ENCODE data around the gene TNS4. TPM values are rescaled to one million over a fixed set of nuclear protein-coding genes. Genes with fewer than 3 reads are reported as not detected.

The TNS4 gene
- total RNA-seq, 1 experiment from 2014 or later = 0.59 TPM

- Histone ChIP-seq H4K20me1 (ENCODE audit: control insufficient read depth, insufficient read depth, insufficient read length) (no peaks in the 10 kb centered on the region), H2BK5ac (ENCODE audit: insufficient read length, low read length) (no peak overlapping the region), H3K27ac (ENCODE audit: insufficient read length, low read depth, low read length) (no peak overlapping the region), H3K23me2 (ENCODE audit: insufficient read length, low read depth, low read length, poor library complexity, severe bottlenecking) (peaks cover 14% of the 10 kb centered on the region), H2BK15ac (ENCODE audit: low read depth, low read length) (no peak overlapping the region), H4K8ac (replicated peaks; ENCODE audit: insufficient read length, low read depth, low read length) (no peak overlapping the region), H3K4me1 (ENCODE audit: insufficient read depth, low read length) (peaks cover 9% of the 10 kb centered on the region), H2BK20ac (ENCODE audit: low read depth, low read length, poor library complexity, severe bottlenecking) (no peak overlapping the region), H3K79me2 (ENCODE audit: insufficient read depth, low read length) (no peaks in the 10 kb centered on the region; the same call in 1 of the 2 replicates), H3K4ac (ENCODE audit: low read depth, low read length) (no peak overlapping the region), H4K5ac (ENCODE audit: insufficient read length, low read depth, low read length) (no peak overlapping the region), H2AFZ (ENCODE audit: low read length) (no peak overlapping the region), H2AK5ac (ENCODE audit: insufficient read length, low read length) (no peak overlapping the region), H2BK120ac (ENCODE audit: low read depth, low read length, poor library complexity, severe bottlenecking) (no peak overlapping the region), H3K9me3 (ENCODE audit: control insufficient read depth, low read depth, low read length) (no peaks in the 10 kb centered on the region), H3K56ac (ENCODE audit: insufficient read length, low read depth, low read length) (no peak overlapping the region), H3K9ac (ENCODE audit: extremely low read depth, insufficient read length, low read length) (no peak overlapping the region), H3K27me3 (ENCODE audit: insufficient read depth, low read length) (no peaks in the 10 kb centered on the region), H3K18ac (ENCODE audit: insufficient read length, low read depth, low read length) (no peak overlapping the region), H3K79me1 (ENCODE audit: insufficient read depth, low read depth, low read length, poor library complexity, severe bottlenecking) (no peaks in the 10 kb centered on the region), H4K91ac (ENCODE audit: insufficient read length, low read depth, low read length) (no peak overlapping the region), H3K14ac (ENCODE audit: insufficient read depth, low read length) (no peak overlapping the region), H3T11ph (ENCODE audit: low read length) (no peak overlapping the region), H2BK12ac (ENCODE audit: insufficient read length, low read depth, low read length) (no peak overlapping the region), H3K23ac (ENCODE audit: insufficient read length, low read depth, low read length) (no peak overlapping the region), H3K4me2 (ENCODE audit: insufficient read depth, insufficient read length, low read length) (no peak overlapping the region)
- no peak overlapping the region for H3K4me3 Mint-ChIP-seq
- H3K9me3 Mint-ChIP-seq = no peaks in the 10 kb centered on the region
- WGBS (ENCODE audit: extremely low coverage, insufficient read length, low lambda C conversion rate) = no CpG with 5 or more reads among the region's 8 CpGs
- peaks cover 12% of the 10 kb centered on the region for H3K27me3 Mint-ChIP-seq (ENCODE audit: low read depth)
- peak overlapping the region in 1 of 3 experiments; percentile 16; a peak in 1 of 7 replicates for H3K27ac Mint-ChIP-seq
- peaks cover 5 to 16% (median 5%) of the 10 kb centered on the region in 3 experiments; a peak in 6 of 7 replicates for H3K36me3 Mint-ChIP-seq (ENCODE audit: insufficient read depth in 1 of 3, low read depth in 3 of 3)
- H3K4me1 Mint-ChIP-seq = peaks cover 34 to 37% of the 10 kb centered on the region in 2 experiments
- DNase-seq = no peak
- TF ChIP-seq, protein P1, sequence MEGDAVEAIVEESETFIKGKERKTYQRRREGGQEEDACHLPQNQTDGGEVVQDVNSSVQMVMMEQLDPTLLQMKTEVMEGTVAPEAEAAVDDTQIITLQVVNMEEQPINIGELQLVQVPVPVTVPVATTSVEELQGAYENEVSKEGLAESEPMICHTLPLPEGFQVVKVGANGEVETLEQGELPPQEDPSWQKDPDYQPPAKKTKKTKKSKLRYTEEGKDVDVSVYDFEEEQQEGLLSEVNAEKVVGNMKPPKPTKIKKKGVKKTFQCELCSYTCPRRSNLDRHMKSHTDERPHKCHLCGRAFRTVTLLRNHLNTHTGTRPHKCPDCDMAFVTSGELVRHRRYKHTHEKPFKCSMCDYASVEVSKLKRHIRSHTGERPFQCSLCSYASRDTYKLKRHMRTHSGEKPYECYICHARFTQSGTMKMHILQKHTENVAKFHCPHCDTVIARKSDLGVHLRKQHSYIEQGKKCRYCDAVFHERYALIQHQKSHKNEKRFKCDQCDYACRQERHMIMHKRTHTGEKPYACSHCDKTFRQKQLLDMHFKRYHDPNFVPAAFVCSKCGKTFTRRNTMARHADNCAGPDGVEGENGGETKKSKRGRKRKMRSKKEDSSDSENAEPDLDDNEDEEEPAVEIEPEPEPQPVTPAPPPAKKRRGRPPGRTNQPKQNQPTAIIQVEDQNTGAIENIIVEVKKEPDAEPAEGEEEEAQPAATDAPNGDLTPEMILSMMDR (conservative IDR thresholded peaks at IDR 0.05) = no peak
These were observed 53.2 kb downstream of the TNS4 start for GRCh38 chr17:40448213-40448638.
